NCI-H345 treated with DMSO at 0.1 percent for 48 hours (cell line): ENCODE measurements around the gene FHOD3.

ENCODE experiments used
- DNase-seq: peaks from one replicate; lab custom pipeline; 2025; ENCODE audit not compliant: unreplicated experiment; lab: John Stamatoyannopoulos, UW

The FHOD3 gene

DNA sequence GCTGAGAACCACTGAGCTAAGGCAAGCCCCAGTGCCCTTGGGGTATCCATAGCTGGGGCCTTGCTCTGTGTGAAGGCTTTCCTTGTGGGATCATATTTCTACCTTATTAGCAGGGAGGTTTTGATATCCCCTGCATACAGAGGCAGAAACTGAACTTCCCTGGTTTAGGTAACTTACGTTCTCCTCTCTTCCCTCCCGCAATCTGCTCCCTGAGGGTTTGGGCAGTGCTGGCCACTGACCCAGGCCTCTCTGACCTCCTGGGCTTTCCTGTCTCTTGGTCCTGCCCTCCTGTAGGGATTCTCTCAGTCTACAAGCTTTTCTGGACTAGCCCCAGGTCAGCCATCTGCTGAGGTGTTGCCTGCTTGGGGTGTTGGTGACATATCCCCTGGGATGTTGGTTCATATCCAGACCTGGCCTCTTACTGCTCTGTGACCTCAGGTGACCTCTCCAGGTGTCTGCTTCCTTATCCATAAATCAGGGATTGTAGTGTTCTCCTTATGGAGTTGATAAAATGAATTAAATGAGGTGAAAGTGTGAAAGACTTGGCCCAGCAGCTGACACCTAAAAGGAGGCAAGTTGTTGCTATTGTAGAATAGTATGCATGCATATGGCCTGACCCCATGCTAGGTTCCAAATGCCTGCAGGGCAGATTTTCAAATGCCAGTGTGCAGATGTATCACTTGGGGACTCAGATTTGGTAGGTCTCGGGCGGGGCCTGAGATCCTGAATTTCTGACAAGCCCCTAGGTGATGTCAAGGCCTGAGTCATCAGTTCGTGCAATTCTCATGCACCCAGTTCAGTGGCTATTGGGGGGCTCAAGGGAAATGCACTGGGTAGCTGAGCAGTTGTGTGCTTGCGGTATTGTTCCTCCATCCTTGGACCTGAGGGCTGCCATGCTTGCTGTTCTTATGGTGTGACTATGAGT, 106.6 kb downstream of the FHOD3 start:
- DNase-seq: no peak

DNA sequence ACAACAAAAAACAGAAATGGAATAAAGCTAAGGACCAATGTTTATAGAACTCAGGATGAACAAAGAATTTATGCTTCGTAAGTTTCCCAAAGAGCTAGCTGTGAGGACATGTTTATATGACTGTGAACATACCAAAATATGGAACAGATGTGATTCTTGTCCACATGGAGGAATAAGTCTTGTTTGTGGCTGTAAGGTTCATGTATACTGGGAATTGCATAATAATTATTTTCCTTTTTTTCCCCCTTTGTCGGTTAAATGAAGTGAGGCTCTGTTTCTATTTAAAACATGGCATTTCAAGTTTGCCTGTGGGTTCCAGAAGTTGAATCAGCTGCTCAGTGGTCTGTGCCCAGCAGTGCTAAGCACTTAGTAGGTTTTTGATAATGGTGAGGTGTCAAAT, 108.1 kb downstream of the FHOD3 start:
- no peak for DNase-seq

DNA sequence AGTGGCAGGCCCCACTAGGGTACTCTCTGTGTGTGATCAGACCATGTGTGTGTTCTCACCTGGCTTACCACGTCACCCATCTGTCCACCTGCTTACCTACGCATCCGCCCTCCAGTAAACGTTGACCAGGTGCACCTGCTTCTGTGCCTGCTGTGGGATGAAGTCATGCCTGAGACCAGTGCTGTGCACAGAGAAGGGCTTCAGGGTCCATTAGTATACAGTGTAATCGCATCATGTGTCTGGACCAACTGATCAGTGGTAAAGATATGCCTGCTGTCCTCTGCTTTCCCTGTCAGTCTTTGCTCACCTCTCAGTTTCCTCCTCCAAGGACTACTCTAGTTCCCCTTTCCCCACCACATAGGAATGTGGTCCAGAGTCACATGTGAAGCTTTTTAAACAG, 109.3 kb downstream of the FHOD3 start:
- peak; percentile 8 for DNase-seq

DNA sequence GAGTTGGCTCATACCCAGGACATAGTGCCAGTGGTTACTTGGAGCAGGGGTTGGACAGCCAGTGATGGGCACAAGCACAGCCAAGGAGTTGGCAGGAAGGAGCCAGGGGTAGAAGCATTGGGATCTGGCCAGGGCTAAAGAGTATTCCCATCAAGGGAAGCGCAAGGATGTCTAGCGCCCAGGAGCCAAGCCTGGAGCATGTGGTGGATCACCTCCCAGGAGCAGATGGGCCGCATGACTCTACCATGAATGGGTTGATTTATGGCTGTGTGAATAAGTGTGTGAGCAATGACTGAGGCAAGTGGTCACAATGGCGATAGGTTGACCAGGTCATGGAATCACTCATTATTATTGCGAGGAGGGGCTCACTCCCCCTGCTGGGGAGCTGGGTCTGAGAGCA, 111.1 kb downstream of the FHOD3 start:
- DNase-seq: no peak

DNA sequence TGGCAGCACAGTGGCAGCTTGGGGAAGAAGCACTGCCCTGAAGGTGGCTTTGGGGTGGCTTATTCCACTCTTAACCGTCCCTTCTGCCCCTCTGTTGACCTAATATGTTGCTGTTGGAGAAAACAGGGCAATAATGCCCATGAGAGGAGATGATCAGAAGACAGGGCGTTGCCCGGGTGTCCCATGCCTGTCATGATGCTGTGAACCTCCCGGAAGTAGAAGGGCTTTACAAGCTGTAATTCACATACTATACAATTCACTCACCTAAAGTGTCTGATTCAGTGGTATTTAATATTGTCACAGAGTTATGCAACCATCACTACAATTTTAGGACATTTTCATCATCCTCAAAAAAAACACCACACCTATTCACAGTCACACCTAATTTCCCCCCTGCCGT, 112.3 kb downstream of the FHOD3 start:
- DNase-seq: no peak

DNA sequence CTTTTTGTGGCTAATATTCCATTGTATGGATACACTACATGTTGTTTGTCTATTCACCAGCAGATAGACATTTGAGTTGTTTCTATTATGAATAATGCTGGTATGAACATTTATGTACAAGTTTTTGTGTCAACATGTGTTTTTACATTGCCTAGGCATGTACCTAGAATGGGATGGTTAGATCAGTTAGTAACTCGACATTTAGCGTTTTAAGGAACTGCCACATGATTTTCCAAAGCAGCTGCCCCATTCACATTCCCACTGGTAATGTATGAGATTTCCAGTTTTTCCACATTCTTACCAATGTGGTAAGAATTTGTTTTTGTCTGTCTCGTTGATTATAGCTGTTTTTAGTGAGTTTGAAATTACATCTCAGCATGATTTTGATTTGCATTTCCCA, 112.8 kb downstream of the FHOD3 start:
- no peak for DNase-seq

DNA sequence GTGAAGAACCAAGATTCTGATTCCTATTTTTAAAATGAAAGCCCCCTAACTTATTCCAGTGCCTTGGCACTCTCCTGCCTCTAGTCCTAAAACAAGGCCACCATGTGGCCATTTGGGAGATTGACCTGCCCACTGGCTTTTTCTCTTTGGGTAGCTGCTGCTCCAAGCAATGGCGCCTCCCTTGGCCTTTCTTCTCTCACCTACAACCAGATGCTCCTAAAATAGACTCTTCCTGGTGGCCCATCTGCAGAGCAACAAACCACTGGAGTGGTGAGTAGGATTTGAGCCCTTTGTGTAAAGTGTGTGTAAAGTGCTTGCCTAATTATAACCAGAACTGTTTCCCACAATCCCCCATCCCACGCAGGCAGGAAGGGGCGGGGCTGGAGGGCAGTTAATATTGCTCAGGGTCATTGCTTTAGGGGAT, 114.2 kb downstream of the FHOD3 start:
- DNase-seq: no peak

DNA sequence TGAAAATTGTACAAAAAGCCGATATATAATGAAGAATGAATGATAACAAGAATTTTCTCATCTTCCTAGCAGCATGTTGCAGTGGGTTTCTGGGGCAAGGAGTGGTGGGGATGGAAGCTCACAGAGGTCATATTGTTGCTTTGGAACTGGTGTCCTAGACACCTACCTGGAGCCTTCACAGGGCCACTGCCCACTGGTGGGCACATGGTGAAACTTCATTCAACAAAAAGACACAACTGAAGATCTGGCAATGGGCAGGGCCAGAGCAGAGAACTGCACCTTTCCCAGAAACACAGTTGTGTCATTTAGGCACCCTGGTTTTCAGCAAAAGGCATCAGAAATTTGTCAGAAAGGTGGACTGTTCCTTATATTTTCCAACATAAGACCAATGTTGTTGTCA, 115.3 kb downstream of the FHOD3 start:
- DNase-seq: no peak

DNA sequence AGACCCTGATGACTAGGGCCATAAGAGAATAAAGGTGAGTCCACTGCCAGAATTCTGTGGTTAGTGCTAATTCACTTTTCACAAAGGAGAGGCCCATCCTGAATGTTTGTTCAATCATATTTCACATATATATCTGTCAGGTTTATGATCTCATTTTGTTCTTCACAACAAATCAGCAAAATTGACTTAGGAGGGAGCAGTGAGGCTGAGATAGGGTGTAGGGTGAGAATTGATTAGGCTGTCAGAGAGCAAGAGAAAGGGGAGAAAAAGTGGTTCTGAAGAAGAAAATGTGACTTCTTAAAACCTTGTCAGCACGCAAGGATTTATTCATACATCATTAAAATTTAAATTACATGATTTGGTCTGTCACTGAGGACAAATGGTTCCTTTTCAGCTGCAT, 117.7 kb downstream of the FHOD3 start:
- no peak for DNase-seq

DNA sequence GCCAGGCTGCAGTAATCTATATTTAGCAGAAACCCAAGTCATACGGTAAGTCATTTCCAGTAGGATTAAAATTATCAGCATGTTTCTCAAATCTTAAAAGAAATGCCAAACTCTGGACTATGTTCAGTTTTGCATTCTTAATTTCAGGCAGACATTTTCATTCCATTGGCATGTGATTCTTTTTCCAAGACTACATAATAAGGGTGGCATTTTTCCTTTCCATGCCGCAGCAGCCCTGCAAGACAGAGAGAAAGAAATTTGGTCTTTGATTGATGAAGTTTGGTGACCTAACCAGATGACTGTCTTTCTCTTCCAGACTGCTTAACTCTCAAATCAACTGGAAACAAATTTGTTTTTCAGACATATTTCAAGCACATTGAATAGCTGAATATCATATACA, 118.1 kb downstream of the FHOD3 start:
- no peak for DNase-seq

DNA sequence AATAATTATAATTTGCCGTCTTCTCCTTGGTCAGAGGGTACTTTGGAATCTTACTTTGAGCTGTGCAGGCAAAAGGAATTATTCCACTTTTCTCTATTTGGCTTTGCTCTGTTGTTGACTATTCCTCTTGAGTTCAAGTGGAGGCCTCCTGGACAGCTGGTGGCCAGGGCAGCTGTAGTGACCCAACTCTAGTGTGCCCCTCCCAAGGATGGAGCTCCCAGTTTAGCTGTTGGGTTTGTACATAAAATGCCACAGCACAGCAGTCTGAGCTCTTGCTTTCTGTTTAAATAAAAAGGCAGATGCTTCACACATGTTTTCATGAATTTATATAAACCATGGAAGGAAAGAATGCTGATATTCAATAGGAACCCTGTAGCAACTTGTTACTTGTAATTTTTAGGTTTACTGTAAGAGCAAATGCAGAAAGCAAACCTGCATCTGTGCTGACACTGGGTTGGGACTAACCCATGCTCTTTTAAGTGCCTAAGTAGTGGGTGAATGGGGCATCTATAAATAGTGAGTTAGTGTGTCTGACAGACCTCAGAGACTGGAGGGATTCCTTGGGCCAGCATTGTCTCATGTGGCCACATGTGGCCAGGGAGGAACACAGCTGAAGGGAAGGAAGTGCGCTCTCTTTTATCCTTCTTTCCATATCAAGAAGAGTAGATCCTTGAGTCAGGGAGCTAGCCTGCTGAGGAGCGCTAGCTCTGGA, 121.8 kb downstream of the FHOD3 start:
- no peak for DNase-seq

DNA sequence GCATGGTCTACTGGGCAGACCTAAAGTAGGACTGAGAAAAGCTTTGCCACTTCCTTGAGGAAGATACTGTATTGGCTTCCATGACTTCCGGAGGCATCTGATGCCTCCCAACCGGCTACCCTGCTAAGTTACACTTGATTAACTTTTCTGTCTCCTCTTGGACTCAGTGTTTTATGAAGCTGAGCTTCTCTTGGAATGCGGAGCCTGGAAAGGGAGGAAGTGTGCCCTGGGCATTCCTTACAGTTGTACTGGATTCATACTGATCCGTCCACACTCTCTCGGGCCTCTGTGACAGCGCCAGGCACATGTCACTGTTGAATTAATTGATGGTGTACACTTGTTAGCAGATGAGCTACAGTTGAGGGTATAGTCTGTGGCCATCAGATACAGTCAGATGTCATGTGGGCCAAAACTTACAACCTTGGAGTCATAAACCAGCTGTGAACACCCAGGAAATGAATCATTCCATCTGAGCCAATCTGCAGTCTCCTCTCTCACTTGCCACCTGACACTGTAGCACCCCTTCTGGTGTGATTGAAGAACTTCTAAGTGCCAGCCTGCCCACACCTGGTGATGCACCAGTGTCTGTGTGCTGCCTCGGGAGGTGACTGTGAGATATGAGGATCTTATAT, 122.5 kb downstream of the FHOD3 start:
- no peak for DNase-seq

DNA sequence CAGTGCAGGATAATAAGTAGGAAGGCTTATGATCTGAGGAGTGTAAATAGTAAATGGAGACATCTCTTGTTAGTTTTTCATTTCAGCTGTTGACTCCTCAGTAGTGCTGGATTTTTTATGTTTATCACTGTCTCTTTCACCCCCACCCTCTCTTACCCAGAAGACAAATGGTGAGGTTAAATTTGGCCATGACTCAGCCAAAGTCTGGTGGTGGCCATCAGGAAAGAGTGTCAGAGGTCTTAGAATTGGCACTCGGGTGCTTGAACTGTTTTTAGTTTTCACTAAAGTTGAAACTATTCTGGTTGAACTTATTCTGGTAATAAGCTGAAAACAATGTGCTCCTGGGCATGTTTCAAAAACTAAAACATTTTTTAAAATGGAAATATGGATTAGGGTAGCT, 123.3 kb downstream of the FHOD3 start:
- DNase-seq: no peak

DNA sequence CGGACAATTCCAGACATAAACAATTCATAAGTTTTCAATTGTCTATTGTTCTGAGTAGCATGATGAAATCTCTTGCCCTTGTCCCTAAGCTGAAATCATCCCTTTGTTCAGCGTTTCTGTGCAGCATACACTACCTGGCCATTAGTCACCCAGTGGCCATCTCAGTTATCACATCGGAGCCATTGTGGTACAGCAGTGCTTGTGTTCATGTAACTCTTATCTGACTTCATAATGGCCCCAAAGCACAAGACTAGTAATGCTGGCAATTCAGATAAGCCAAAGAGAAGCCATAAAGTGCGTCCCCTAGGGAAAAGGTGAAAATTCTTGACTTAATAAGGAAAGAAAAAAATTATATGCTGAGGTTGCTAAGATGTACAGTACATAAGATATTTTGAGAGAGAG, 127.2 kb downstream of the FHOD3 start:
- no peak for DNase-seq

DNA sequence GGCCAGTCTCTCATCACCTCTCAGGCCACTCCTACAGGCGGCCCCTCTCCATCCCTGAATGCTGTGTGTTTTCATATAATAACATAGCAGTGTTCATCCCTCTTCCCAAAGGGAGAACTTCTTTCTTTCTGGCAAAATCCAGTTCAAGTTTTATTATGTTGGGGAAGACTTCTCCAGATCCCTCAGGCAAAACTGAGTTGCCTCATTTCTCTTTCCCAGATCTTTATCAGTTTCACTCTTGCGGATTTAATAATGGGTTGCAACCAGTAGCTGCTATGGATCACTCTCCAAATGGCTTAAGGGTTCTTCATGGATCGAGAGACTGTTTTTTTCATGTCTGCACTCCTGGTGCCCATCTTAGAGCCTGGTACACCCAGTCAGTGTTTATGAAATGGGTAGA, 129.9 kb downstream of the FHOD3 start:
- no peak for DNase-seq

DNA sequence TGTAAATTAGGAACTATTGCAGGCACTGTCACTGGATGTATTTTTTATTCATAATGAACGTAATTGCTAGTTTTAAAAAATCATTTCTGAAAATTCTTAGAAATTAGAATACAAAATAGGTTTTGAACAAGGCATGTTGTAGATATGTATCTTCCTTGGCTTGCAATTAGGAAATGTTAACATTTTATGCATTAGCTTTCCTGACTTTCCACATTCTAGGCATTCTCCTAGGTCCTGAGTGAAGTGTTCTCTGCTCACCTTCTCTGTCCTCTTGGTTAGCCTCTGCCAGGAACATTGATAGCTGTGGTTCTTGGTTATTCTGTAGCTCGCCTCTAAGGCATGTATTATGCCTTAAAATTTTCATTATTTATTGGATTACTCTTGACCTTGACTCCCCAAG, 130.3 kb downstream of the FHOD3 start:
- DNase-seq: no peak

DNA sequence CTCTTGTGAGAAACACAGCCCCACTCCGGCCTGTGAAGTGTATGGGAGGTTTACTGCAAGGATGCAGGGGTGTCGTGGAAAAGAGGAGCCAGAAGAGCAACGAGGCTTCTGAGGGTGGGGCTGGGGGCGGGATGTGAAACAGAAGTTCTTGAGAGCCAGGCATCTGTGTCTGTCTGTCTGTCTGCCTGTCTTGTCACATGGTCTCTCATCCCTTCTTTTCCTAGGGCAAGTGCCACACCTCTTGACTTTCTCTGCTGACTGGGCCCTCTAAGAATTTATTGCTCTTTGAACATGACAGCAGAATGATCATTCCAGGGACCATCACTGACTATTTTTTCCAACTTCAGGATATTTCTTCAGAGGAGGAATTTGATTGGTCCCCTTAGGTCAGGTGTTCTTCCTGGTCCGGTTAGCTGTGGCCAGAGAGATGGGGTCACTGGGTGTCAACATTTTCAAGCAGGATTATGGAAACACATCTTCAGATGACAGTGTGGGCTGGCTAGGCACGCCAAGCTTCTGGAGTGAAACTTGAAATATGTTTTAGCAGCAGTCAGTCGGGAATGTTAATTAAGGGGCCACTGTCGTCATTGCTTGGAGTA, 131.0 kb downstream of the FHOD3 start:
- DNase-seq: no peak

DNA sequence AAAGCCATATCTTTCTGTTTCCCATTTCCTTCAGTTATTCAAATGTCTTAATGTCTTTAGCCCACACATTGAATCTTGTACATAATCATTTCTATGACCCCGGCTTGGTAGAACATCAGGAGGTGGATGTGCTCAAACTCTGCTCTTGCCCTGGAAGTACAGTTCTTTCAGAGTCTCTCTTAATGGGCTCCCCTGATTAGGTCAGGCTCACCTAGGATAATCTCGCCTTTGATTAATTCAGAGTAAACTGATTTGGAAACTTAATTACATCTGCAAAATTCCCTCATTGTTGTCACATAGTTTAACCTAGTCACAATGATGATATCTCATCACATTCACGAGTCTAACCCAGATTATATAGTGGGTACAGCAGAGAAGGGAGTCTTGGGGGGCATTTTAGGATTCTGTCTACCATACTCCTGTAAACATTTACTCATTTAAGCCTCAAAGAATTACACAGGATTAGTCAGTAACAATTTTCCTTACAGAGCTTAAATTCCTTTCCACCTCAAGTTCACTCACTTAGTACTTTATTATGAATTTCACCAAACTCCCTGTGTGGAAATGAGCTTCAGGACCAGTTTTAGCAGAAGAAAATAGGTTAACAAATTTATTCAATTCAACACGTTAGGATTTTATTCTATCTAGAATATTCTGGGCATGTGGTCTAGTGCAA, 135.5 kb downstream of the FHOD3 start:
- no peak for DNase-seq

DNA sequence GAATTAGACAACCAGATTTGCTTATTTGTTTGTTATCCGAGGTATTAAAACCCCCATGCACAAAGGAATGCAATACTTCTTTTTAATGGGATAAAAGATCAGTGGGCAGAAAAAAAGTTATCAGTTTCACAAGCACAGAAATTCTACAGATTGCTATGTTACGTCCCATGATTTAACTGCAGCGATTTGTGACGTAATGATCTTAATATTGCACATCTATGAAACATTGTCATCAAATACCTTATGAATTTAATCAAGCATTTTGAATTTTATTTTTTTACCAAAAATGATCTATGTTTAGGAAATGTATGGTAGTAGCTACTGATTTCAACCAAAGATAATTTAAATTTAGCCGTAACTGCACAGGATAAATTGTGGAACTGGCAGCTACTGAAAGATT, 138.9 kb downstream of the FHOD3 start:
- DNase-seq: no peak

DNA sequence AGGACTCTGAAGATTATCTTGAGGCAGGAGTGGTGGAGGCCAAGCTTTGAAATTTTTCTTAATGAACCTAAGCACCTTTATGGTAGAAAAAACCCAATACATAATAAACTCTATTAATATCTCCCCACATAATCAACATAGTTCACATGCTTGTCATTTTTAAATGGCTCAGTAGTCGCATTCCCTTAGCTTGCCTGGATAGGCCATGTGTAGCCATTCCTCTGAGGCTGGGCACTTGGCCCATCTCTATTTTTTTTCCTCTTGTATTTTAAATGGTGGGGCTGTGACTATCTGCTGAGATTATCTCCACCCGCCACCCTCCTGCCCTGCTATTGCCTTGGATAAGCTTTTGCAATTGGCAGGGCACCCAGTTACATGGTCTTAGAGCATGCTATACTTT, 143.1 kb downstream of the FHOD3 start:
- DNase-seq: no peak
